22Rv1 (cell line): Measurements from ENCODE around the gene NET1.

Experiments used
- ZFX ChIP-seq: fragments of 450-650 bp; IDR thresholded peaks from 2 replicates; pipeline ENCODE4 v1.6.1; 2017; ENCODE audit warnings: antibody characterized with exemption, borderline replicate concordance
- TF ChIP-seq, protein P1 (sequence below): fragments of 450-650 bp; IDR thresholded peaks from 2 replicates; pipeline ENCODE4 v1.5.1; 2017; ENCODE audit warnings: mild to moderate bottlenecking

DNA sequence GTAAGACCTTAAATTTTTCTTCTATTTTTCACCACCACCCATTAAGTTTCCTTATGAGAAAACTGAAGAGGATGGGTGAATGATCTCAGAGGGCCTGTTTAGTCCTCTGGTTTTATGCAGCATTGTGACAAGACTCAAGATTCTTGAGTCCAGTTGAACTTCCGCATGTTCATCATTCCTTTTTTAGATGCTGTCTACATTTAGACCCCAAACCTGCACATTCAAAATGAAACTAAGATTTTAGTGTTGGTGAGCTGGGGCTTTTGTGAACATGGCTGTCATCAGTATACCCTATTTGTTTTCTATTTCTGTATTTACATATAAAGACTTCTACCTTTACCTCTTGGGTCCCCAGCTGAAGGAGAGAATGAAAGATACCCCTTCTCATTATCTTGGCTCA lies 31.1 kb downstream of the NET1 start:
- TF ChIP-seq, protein P1, sequence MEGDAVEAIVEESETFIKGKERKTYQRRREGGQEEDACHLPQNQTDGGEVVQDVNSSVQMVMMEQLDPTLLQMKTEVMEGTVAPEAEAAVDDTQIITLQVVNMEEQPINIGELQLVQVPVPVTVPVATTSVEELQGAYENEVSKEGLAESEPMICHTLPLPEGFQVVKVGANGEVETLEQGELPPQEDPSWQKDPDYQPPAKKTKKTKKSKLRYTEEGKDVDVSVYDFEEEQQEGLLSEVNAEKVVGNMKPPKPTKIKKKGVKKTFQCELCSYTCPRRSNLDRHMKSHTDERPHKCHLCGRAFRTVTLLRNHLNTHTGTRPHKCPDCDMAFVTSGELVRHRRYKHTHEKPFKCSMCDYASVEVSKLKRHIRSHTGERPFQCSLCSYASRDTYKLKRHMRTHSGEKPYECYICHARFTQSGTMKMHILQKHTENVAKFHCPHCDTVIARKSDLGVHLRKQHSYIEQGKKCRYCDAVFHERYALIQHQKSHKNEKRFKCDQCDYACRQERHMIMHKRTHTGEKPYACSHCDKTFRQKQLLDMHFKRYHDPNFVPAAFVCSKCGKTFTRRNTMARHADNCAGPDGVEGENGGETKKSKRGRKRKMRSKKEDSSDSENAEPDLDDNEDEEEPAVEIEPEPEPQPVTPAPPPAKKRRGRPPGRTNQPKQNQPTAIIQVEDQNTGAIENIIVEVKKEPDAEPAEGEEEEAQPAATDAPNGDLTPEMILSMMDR, result no peak
- TF ChIP-seq ZFX, result no peak
